CD4-positive, CD25-positive, alpha-beta regulatory T cell (primary cell): ENCODE measurements around the gene WHAMM. TPM values are rescaled to one million over a fixed set of nuclear protein-coding genes. Genes with fewer than 3 reads are reported as not detected.

Source experiments
- ATAC-seq, 2 donors: fragments of 150-1000 bp; cut with Tn5 transposase; one replicate each; pipeline ENCODE4 v1.10.0; 2021; ENCODE audit warnings: low read depth in 2 of 2, moderate number of reproducible peaks in 2 of 2, moderate library complexity in 1 of 2
- DNase-seq, 3 donors: peaks; one replicate each; pipeline versions ENCODE4 v3.0.0 to v3.0.0-alpha.2; 2012 to 2022; ENCODE audit warnings: mixed read lengths in 1 of 3
- H3K27ac ChIP-seq: one replicate; pipeline ENCODE4 v1.7.0; 2013; ENCODE audit warnings: mild to moderate bottlenecking, low read length; ENCODE audit not compliant: insufficient read depth, poor library complexity, severe bottlenecking
- H3K27me3 ChIP-seq: one replicate; pipeline ENCODE4 v1.7.0; 2013; ENCODE audit warnings: low read length; ENCODE audit not compliant: control insufficient read depth, insufficient read depth
- H3K36me3 ChIP-seq: one replicate; pipeline ENCODE4 v1.7.0; 2013; ENCODE audit warnings: mild to moderate bottlenecking, low read length, moderate library complexity; ENCODE audit not compliant: control insufficient read depth, insufficient read depth
- H3K4me1 ChIP-seq: 2 replicates; pipeline ENCODE4 v1.7.0; 2013; ENCODE audit warnings: mild to moderate bottlenecking, low read length; ENCODE audit not compliant: insufficient read depth, control insufficient read depth, poor library complexity, severe bottlenecking
- H3K4me3 ChIP-seq: one replicate; pipeline ENCODE4 v1.7.0; 2013; ENCODE audit warnings: low read depth, mild to moderate bottlenecking, low read length, moderate library complexity
- H3K9me3 ChIP-seq, 2 experiments: 1 replicate in 1 of 2; 2 replicates in 1 of 2; pipeline ENCODE4 v1.7.0; 2013; ENCODE audit warnings: low read length in 2 of 2, mild to moderate bottlenecking in 1 of 2, moderate library complexity in 1 of 2; ENCODE audit not compliant: control insufficient read depth in 2 of 2
- H3K27ac Mint-ChIP-seq, 3 donors: one replicate each; pipeline ENCODE4 v1.8.0; 2020 to 2022; ENCODE audit warnings: mild to moderate bottlenecking in 3 of 3, mixed read lengths in 3 of 3, moderate library complexity in 2 of 3
- H3K27me3 Mint-ChIP-seq: one replicate; pipeline ENCODE4 v1.8.0; 2022; ENCODE audit warnings: mild to moderate bottlenecking, mixed read lengths
- H3K36me3 Mint-ChIP-seq: one replicate; pipeline ENCODE4 v1.8.0; 2020; ENCODE audit warnings: mixed read lengths
- H3K4me1 Mint-ChIP-seq, 4 donors: one replicate each; pipeline ENCODE4 v1.8.0; 2020 to 2022; ENCODE audit warnings: mixed read lengths in 4 of 4, mild to moderate bottlenecking in 1 of 4
- H3K4me3 Mint-ChIP-seq, 4 donors: one replicate each; pipeline ENCODE4 v1.8.0; 2020 to 2022; ENCODE audit warnings: mild to moderate bottlenecking in 4 of 4, mixed read lengths in 4 of 4, moderate library complexity in 3 of 4
- H3K9me3 Mint-ChIP-seq, 7 donors: one replicate each; pipeline ENCODE4 v1.8.0; 2020 to 2022; ENCODE audit warnings: mixed read lengths in 7 of 7, mild to moderate bottlenecking in 3 of 7, moderate library complexity in 2 of 7
- polyA plus RNA-seq, 4 donors: library from polyadenylated mRNA; unstranded; fragments of 300-500 nt; fragmentation: Illumina TruSeq; gene quantifications; one replicate each; pipeline ENCODE4 v1.2.3, GENCODE V29; 2021
- total RNA-seq: library from RNA; stranded (reverse); gene quantifications from one replicate; pipeline ENCODE4 v1.2.3, GENCODE V29; 2022

The WHAMM gene
- total and polyA plus RNA-seq, 5 donors from 2014 or later = 2.9 to 66.4 (median 3.6) TPM

GRCh38 chr15:82851981-82852511 lies 42.6 kb downstream of the WHAMM start:
- no peaks in the 10 kb centered on the region for H3K36me3 Mint-ChIP-seq
- peaks cover 0 to 11% (median 3%) of the 10 kb centered on the region in 4 donors for H3K4me1 Mint-ChIP-seq
- no peaks in the 10 kb centered on the region for H3K27me3 Mint-ChIP-seq
- H3K36me3 ChIP-seq = no peaks in the 10 kb centered on the region
- H3K9me3 Mint-ChIP-seq = no peaks in the 10 kb centered on the region
- no peak overlapping the region for H3K4me3 Mint-ChIP-seq
- H3K9me3 ChIP-seq = no peaks in the 10 kb centered on the region
- H3K27ac ChIP-seq = no peak overlapping the region
- no peak for DNase-seq
- H3K27me3 ChIP-seq = no peaks in the 10 kb centered on the region
- no peaks in the 10 kb centered on the region for H3K4me1 ChIP-seq
- H3K27ac Mint-ChIP-seq = no peak overlapping the region
- no peak for ATAC-seq
- H3K4me3 ChIP-seq = no peak overlapping the region

GRCh38 chr15:82852941-82853561 lies 43.6 kb downstream of the WHAMM start:
- DNase-seq (no peak), ATAC-seq (no peak)
- H3K36me3 ChIP-seq = no peaks in the 10 kb centered on the region
- Mint-ChIP-seq H3K4me3 (no peak overlapping the region), H3K4me1 (peaks cover 0 to 11% (median 3%) of the 10 kb centered on the region in 4 donors), H3K9me3 (no peaks in the 10 kb centered on the region), H3K27me3 (no peaks in the 10 kb centered on the region), H3K36me3 (no peaks in the 10 kb centered on the region), H3K27ac (peak overlapping the region in 1 of 3 donors; percentile 61)
- no peaks in the 10 kb centered on the region for H3K4me1 ChIP-seq
- H3K27me3 ChIP-seq = no peaks in the 10 kb centered on the region
- no peak overlapping the region for H3K4me3 ChIP-seq
- no peak overlapping the region for H3K27ac ChIP-seq
- no peaks in the 10 kb centered on the region for H3K9me3 ChIP-seq

GRCh38 chr15:82854554-82854953 lies 45.1 kb downstream of the WHAMM start:
- no peak overlapping the region for H3K4me3 Mint-ChIP-seq
- ATAC-seq (no peak), DNase-seq (no peak)
- Histone ChIP-seq H3K36me3 (no peaks in the 10 kb centered on the region), H3K4me1 (no peaks in the 10 kb centered on the region), H3K9me3 (no peaks in the 10 kb centered on the region), H3K27ac (no peak overlapping the region), H3K27me3 (no peaks in the 10 kb centered on the region), H3K4me3 (no peak overlapping the region)
- H3K27me3 Mint-ChIP-seq = no peaks in the 10 kb centered on the region
- H3K27ac Mint-ChIP-seq = no peak overlapping the region
- H3K4me1 Mint-ChIP-seq = peaks cover 0 to 11% (median under 1%) of the 10 kb centered on the region in 4 donors
- H3K9me3 Mint-ChIP-seq = peaks cover 0 to 1% (median 0%) of the 10 kb centered on the region in 7 donors
- H3K36me3 Mint-ChIP-seq = no peaks in the 10 kb centered on the region

GRCh38 chr15:82855286-82856100 lies 46.1 kb downstream of the WHAMM start:
- DNase-seq (no peak), ATAC-seq (no peak)
- Histone ChIP-seq H3K9me3 (no peaks in the 10 kb centered on the region), H3K27ac (no peak overlapping the region), H3K4me3 (no peak overlapping the region), H3K36me3 (no peaks in the 10 kb centered on the region), H3K4me1 (no peaks in the 10 kb centered on the region), H3K27me3 (no peaks in the 10 kb centered on the region)
- peak overlapping the region in 1 of 3 donors; percentile 73 for H3K27ac Mint-ChIP-seq
- no peaks in the 10 kb centered on the region for H3K36me3 Mint-ChIP-seq
- no peaks in the 10 kb centered on the region for H3K27me3 Mint-ChIP-seq
- H3K4me1 Mint-ChIP-seq = peaks cover 0 to 9% (median under 1%) of the 10 kb centered on the region in 4 donors
- no peak overlapping the region for H3K4me3 Mint-ChIP-seq
- peaks cover 0 to 1% (median 0%) of the 10 kb centered on the region in 7 donors for H3K9me3 Mint-ChIP-seq

GRCh38 chr15:82856397-82857170 lies 47.2 kb downstream of the WHAMM start:
- ATAC-seq (no peak), DNase-seq (no peak)
- no peaks in the 10 kb centered on the region for H3K27me3 Mint-ChIP-seq
- Histone ChIP-seq H3K27ac (no peak overlapping the region), H3K9me3 (no peaks in the 10 kb centered on the region), H3K27me3 (no peaks in the 10 kb centered on the region), H3K36me3 (no peaks in the 10 kb centered on the region), H3K4me3 (no peak overlapping the region), H3K4me1 (no peaks in the 10 kb centered on the region)
- H3K27ac Mint-ChIP-seq = no peak overlapping the region
- peaks cover 0 to 9% (median 3%) of the 10 kb centered on the region in 4 donors for H3K4me1 Mint-ChIP-seq
- no peak overlapping the region for H3K4me3 Mint-ChIP-seq
- no peaks in the 10 kb centered on the region for H3K36me3 Mint-ChIP-seq
- H3K9me3 Mint-ChIP-seq = peaks cover 0 to 2% (median 0%) of the 10 kb centered on the region in 7 donors

- Histone ChIP-seq H3K4me1 (no peaks in the 10 kb centered on the region), H3K27me3 (no peaks in the 10 kb centered on the region), H3K36me3 (no peaks in the 10 kb centered on the region), H3K4me3 (no peak overlapping the region), H3K27ac (no peak overlapping the region), H3K9me3 (no peaks in the 10 kb centered on the region)
- H3K9me3 Mint-ChIP-seq = peaks cover 0 to 2% (median 0%) of the 10 kb centered on the region in 7 donors
- DNase-seq = no peak
- ATAC-seq = no peak
- no peaks in the 10 kb centered on the region for H3K36me3 Mint-ChIP-seq
- no peaks in the 10 kb centered on the region for H3K27me3 Mint-ChIP-seq
- no peak overlapping the region for H3K4me3 Mint-ChIP-seq
- H3K27ac Mint-ChIP-seq = no peak overlapping the region
- H3K4me1 Mint-ChIP-seq = peaks cover 0 to 5% (median 2%) of the 10 kb centered on the region in 4 donors
Observed at GRCh38 chr15:82858932-82859331, 49.5 kb downstream of the WHAMM start.

- Histone ChIP-seq H3K4me3 (no peak overlapping the region), H3K27ac (no peak overlapping the region), H3K4me1 (no peaks in the 10 kb centered on the region), H3K27me3 (no peaks in the 10 kb centered on the region), H3K36me3 (no peaks in the 10 kb centered on the region), H3K9me3 (no peaks in the 10 kb centered on the region)
- no peak overlapping the region for H3K27ac Mint-ChIP-seq
- H3K9me3 Mint-ChIP-seq = peaks cover 0 to 2% (median 0%) of the 10 kb centered on the region in 7 donors
- DNase-seq (no peak), ATAC-seq (no peak)
- peaks cover 0 to 4% (median 0%) of the 10 kb centered on the region in 4 donors for H3K4me1 Mint-ChIP-seq
- no peak overlapping the region for H3K4me3 Mint-ChIP-seq
- no peaks in the 10 kb centered on the region for H3K36me3 Mint-ChIP-seq
- H3K27me3 Mint-ChIP-seq = no peaks in the 10 kb centered on the region
Observed at GRCh38 chr15:82862886-82863285, 53.5 kb downstream of the WHAMM start.
